ENCODE measurements around the gene CBX1. TPM values are rescaled to one million over a fixed set of nuclear protein-coding genes. Genes with fewer than 3 reads are reported as not detected.

Gene CBX1
- total and polyA plus RNA-seq, 2 experiments from 2014 or later, result 127 to 223 TPM

GRCh38 chr17:48047113-48047740 lies 54.1 kb downstream of the CBX1 start:
- Histone ChIP-seq H3K79me2 (replicated peaks; ENCODE audit: insufficient read depth) (peaks cover 51% of the 10 kb centered on the region), H3K9me2 (ENCODE audit: insufficient read depth) (no peaks in the 10 kb centered on the region), H2AFZ (peak overlapping the region; percentile 61; the same call in 1 of the 2 replicates), H3K4me3 (peak overlapping the region; percentile 90), H3K27me3 (ENCODE audit: insufficient read depth) (no peaks in the 10 kb centered on the region), H3F3A (replicated peaks; ENCODE audit: low read depth) (peaks cover 9% of the 10 kb centered on the region; the same call in 1 of the 2 replicates), H3K27ac (ENCODE audit: low read depth) (peak overlapping the region; percentile 89), H4K20me1 (replicated peaks; ENCODE audit: insufficient read depth) (peaks cover 12% of the 10 kb centered on the region), H3K4me2 (peak overlapping the region; percentile 91), H3K36me3 (ENCODE audit: insufficient read depth) (peaks cover 12% of the 10 kb centered on the region; the same call in 1 of the 2 replicates), H3K4me1 (ENCODE audit: insufficient read depth) (peaks cover 44% of the 10 kb centered on the region)
- TF ChIP-seq CTCF (conservative IDR thresholded peaks at IDR 0.05; ENCODE audit: low read depth in 2 of 2), result no peak
- peak; percentile 91 for TF ChIP-seq POLR2AphosphoS5 (IDR thresholded peaks at IDR 0.05; ENCODE audit: low read depth)
- peak overlapping the region; percentile 100 for H3K27ac Mint-ChIP-seq
- no peaks in the 10 kb centered on the region for H3K9me3 Mint-ChIP-seq
- H3K27me3 Mint-ChIP-seq (ENCODE audit: insufficient read depth, low read depth, poor library complexity), result peaks cover 23% of the 10 kb centered on the region
- peaks cover 52% of the 10 kb centered on the region for H3K4me1 Mint-ChIP-seq
- peak overlapping the region; percentile 98 for H3K4me3 Mint-ChIP-seq
- no peak for ATAC-seq
- DNase-seq (ENCODE audit: low spot score), result peak; percentile 16
- peaks cover 30% of the 10 kb centered on the region for H3K36me3 Mint-ChIP-seq (ENCODE audit: low read depth)

- Mint-ChIP-seq H3K27me3 (ENCODE audit: insufficient read depth, low read depth, poor library complexity) (peaks cover 21% of the 10 kb centered on the region), H3K4me1 (peaks cover 42% of the 10 kb centered on the region), H3K27ac (0 out of 2 replicates have a peak overlapping the region, but pooled peaks have one; percentile 44), H3K36me3 (ENCODE audit: low read depth) (peaks cover 21% of the 10 kb centered on the region), H3K9me3 (no peaks in the 10 kb centered on the region), H3K4me3 (peak overlapping the region; percentile 98)
- Histone ChIP-seq H3K27me3 (ENCODE audit: insufficient read depth) (no peaks in the 10 kb centered on the region), H3K4me3 (peak overlapping the region; percentile 90), H2AFZ (no peak overlapping the region), H3K4me2 (peak overlapping the region; percentile 91), H3F3A (replicated peaks; ENCODE audit: low read depth) (peaks cover 9% of the 10 kb centered on the region; the same call in 1 of the 2 replicates), H3K36me3 (ENCODE audit: insufficient read depth) (peaks cover 11% of the 10 kb centered on the region; the same call in 1 of the 2 replicates), H3K9me2 (ENCODE audit: insufficient read depth) (no peaks in the 10 kb centered on the region), H3K4me1 (ENCODE audit: insufficient read depth) (peaks cover 34% of the 10 kb centered on the region), H3K27ac (ENCODE audit: low read depth) (peak overlapping the region; percentile 89; the same call in 1 of the 2 replicates), H4K20me1 (replicated peaks; ENCODE audit: insufficient read depth) (peaks cover 11% of the 10 kb centered on the region), H3K79me2 (replicated peaks; ENCODE audit: insufficient read depth) (peaks cover 42% of the 10 kb centered on the region)
- TF ChIP-seq JUNB (IDR thresholded peaks at IDR 0.05; ENCODE audit: unreplicated experiment) (no peak), POLR2AphosphoS5 (IDR thresholded peaks at IDR 0.05; ENCODE audit: low read depth) (no peak), ZNF462 (CRISPR knock-in tag; IDR thresholded peaks at IDR 0.05) (no peak), EZH2 (IDR thresholded peaks at IDR 0.05; ENCODE audit: low read depth, unreplicated experiment) (no peak), ETS1 (IDR thresholded peaks at IDR 0.05) (no peak), ZNF331 (CRISPR knock-in tag; IDR thresholded peaks at IDR 0.05; ENCODE audit: low read depth) (no peak), STAT1 (IDR thresholded peaks at IDR 0.05; ENCODE audit: unreplicated experiment) (no peak)
- ATAC-seq, result no peak
- DNase-seq (ENCODE audit: low spot score), result no peak
Measured at GRCh38 chr17:48046296-48046695, 55.0 kb downstream of the CBX1 start.

All from GM23338 (cell line).